Liver (tissue), 3 donors: ENCODE data around the gene APBA2.

Experiments
- EGR1 ChIP-seq, 2 donors: IDR thresholded peaks; 2 replicates each; pipeline ENCODE4 v1.6.1; 2016 to 2018; ENCODE audit warnings: antibody characterized with exemption in 2 of 2, low read depth in 2 of 2
- HNF4G ChIP-seq: IDR thresholded peaks from 2 replicates; pipeline ENCODE4 v1.6.1; 2016; ENCODE audit warnings: antibody characterized with exemption
- JUND ChIP-seq, 2 donors: IDR thresholded peaks; 2 replicates each; pipeline ENCODE4 v1.6.1; 2016; ENCODE audit warnings: antibody characterized with exemption in 2 of 2
- RAD21 ChIP-seq, 2 donors: IDR thresholded peaks; 2 replicates each; pipeline ENCODE4 v1.6.1; 2016; ENCODE audit warnings: antibody characterized with exemption in 2 of 2, mild to moderate bottlenecking in 2 of 2
- REST ChIP-seq: IDR thresholded peaks from 2 replicates; pipeline ENCODE4 v1.6.1; 2016; ENCODE audit warnings: antibody characterized with exemption, mild to moderate bottlenecking
- RXRA ChIP-seq, 2 donors: IDR thresholded peaks; 2 replicates each; pipeline ENCODE4 v1.6.1; 2017 to 2018; ENCODE audit warnings: antibody characterized with exemption in 2 of 2, mild to moderate bottlenecking in 1 of 2
- TAF1 ChIP-seq: conservative IDR thresholded peaks from 2 replicates; pipeline ENCODE4 v1.6.1; 2016; ENCODE audit warnings: antibody characterized with exemption, mild to moderate bottlenecking
- TF ChIP-seq, protein P1 (sequence below): fragments of 150-350 bp; IDR thresholded peaks from 2 replicates; pipeline ENCODE4 v1.5.1; 2017; ENCODE audit warnings: improper control_type of control experiment, low read depth, low read length; ENCODE audit not compliant: missing input control
- TF ChIP-seq, protein P2 (sequence below): IDR thresholded peaks from 2 replicates; pipeline ENCODE4 v1.6.1; 2016; ENCODE audit warnings: antibody characterized with exemption
- TF ChIP-seq, protein P3 (sequence below): IDR thresholded peaks from 2 replicates; pipeline ENCODE4 v1.6.1; 2016; ENCODE audit warnings: antibody characterized with exemption
- donor health status: healthy.
- donor health status: healthy.

DNA sequence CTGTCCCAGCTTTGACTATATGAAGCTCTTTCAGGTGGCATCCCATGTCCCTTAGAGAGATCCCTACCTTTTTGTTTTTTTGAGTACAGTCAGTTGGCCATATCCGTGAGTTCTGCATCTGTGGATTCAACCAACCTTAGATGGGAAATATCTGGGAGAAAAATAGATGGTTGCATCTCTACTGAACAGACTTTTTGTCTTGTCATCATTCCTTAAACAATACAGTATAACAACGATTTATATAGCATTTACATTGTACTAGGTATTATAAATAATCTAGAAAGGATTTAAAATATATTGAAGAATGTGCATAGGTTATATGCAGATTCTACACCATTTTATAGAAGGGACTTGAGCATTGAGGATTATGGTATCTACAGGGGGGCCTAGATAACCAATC lies 65.1 kb downstream of the APBA2 start:
- TF ChIP-seq, protein P1, sequence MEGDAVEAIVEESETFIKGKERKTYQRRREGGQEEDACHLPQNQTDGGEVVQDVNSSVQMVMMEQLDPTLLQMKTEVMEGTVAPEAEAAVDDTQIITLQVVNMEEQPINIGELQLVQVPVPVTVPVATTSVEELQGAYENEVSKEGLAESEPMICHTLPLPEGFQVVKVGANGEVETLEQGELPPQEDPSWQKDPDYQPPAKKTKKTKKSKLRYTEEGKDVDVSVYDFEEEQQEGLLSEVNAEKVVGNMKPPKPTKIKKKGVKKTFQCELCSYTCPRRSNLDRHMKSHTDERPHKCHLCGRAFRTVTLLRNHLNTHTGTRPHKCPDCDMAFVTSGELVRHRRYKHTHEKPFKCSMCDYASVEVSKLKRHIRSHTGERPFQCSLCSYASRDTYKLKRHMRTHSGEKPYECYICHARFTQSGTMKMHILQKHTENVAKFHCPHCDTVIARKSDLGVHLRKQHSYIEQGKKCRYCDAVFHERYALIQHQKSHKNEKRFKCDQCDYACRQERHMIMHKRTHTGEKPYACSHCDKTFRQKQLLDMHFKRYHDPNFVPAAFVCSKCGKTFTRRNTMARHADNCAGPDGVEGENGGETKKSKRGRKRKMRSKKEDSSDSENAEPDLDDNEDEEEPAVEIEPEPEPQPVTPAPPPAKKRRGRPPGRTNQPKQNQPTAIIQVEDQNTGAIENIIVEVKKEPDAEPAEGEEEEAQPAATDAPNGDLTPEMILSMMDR: no peak
- TF ChIP-seq REST: no peak
- no peak for TF ChIP-seq RAD21 (IDR thresholded peaks at IDR 0.05)
- TF ChIP-seq, protein P2, sequence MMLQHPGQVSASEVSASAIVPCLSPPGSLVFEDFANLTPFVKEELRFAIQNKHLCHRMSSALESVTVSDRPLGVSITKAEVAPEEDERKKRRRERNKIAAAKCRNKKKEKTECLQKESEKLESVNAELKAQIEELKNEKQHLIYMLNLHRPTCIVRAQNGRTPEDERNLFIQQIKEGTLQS: no peak
- no peak for TF ChIP-seq HNF4G
- TF ChIP-seq, protein P3, sequence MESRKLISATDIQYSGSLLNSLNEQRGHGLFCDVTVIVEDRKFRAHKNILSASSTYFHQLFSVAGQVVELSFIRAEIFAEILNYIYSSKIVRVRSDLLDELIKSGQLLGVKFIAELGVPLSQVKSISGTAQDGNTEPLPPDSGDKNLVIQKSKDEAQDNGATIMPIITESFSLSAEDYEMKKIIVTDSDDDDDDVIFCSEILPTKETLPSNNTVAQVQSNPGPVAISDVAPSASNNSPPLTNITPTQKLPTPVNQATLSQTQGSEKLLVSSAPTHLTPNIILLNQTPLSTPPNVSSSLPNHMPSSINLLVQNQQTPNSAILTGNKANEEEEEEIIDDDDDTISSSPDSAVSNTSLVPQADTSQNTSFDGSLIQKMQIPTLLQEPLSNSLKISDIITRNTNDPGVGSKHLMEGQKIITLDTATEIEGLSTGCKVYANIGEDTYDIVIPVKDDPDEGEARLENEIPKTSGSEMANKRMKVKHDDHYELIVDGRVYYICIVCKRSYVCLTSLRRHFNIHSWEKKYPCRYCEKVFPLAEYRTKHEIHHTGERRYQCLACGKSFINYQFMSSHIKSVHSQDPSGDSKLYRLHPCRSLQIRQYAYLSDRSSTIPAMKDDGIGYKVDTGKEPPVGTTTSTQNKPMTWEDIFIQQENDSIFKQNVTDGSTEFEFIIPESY: no peak
- TF ChIP-seq TAF1: no peak
- no peak for TF ChIP-seq EGR1 (IDR thresholded peaks at IDR 0.05; ENCODE audit: low read depth in 2 of 2)
- no peak for TF ChIP-seq RXRA (IDR thresholded peaks at IDR 0.05)
- no peak for TF ChIP-seq JUND (IDR thresholded peaks at IDR 0.05)
